Bone marrow (tissue), 2 donors: ENCODE results near the gene RBM17.
"Not testable (repeated sequence)": the region's sequence is repeated elsewhere in the genome, so short reads cannot be mapped to it uniquely, and the experiment has no call there.

Source experiments
- DNase-seq, 2 donors: peaks; one replicate each; lab custom pipeline; 2025; lab: John Stamatoyannopoulos, UW

RBM17 gene

DNA sequence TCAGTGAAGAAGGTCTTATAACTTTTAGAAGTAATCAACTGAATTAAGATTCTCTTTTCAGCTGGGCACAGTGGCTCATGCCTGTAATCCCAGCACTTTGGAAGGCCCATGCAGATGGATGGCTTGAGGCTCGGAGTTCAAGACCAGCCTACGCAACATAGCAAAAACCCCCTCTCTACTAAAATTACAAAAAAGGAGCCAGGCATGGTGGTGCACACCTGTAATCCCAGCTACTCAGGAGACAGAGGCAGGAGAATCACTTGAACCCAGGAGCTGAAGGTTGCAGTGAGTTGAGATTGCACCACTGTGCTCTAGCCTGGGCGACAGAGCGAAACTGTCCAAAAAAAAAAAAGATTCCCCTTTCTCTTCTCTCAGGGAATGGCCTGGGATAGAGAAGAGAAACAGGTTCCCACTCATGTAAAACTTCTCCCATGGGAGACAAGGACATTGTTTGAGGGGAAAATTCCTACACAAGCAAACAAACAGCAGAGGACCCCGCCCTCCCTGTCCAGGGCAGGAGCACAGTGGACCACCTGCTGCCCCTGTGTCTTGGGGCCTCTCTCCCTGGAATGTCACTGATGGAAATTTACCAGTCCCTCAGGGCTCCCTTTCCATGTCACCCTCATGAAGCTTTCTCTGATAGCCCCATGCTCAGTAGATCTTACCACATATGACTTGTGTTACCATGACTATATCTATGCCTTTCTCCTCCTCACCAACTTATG is 32.3 kb upstream of the RBM17 start:
- DNase-seq: no peak

DNA sequence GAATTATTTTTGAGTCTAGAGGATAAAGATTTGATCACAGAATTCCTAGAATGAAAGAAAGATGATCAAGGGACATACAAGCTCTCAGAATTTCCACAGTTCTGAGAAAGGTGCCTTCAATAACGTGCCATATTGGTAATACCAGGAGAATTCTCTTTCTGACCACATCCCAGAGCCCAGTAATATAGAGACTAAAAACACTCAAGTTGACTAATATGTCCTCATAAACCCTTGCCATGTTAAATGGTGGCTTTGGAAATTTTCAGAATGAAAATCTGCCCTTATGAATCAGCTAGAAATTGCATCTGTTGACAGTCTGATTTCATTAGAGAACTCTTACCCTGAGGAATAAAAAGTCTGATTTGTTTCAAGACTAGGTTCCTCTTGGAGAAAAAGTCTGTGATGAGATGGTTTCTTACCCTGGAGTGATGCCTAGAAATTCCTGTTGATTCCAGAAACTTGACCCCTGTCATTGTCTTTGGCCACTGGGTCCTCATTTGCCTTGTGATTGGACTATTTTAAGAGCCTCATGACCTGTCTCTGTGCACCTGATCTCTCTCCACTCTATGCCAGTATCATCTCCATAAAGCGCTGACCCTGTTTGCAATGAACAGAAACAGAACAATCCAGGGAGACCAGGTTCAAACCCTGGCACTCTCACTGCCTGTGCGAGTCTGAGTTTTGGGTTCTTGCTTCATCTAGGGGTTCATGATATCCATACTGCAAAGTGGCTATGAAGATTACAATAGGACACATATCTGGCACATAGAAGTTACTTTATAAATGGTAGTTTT is 30.0 kb upstream of the RBM17 start:
- DNase-seq: no peak

DNA sequence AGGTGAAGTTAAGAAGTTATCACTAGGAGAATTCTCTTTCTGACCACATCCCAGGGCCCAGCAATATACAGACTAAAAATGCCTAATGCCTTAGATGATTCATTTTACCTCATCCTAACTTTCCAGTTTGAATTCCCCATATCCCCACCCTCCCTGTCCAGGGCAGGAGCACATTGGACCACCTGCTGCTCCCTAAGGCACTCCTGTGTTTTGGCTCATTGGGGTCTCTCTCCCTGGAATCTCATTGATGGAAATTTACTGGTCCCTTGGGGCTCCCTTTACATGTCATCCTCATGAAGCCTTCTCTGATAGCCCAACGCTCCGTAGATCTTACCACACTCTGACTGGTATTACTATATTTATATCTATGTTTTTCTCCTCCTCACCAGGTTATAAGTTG is 29.3 kb upstream of the RBM17 start:
- DNase-seq: no peak

- no peak for DNase-seq
These were observed 27.8 kb upstream of the RBM17 start for GRCh38 chr10:6061056-6061455.

- DNase-seq: peak in 1 of 2 donors; percentile 63
These were observed 26.6 kb upstream of the RBM17 start, which contains the start of gene IL2RA for GRCh38 chr10:6062101-6062771. Gene IL2RA (minus strand): TSS chr10:6062367. CDS start chr10:6062151, 216 bp downstream.

DNA sequence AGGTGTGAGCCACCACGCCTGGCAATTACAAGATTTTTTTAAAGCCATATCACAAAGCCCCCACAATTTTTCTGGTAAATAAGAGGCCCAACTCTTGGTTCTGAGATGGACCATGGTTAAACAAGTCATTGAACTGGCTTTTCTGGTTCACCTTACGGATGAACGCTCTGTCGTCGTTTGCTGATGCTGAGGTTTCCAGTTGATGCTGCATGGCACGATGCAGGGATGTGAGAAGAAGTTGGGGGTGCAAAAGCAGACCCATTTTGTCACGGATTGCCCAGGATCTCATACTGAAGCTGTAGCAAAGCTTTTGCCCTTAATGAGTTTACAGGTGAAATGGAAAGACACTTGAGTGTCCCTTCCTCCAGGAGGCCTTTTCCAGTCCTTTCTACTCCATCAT is 24.7 kb upstream of the RBM17 start:
- no peak for DNase-seq

DNA sequence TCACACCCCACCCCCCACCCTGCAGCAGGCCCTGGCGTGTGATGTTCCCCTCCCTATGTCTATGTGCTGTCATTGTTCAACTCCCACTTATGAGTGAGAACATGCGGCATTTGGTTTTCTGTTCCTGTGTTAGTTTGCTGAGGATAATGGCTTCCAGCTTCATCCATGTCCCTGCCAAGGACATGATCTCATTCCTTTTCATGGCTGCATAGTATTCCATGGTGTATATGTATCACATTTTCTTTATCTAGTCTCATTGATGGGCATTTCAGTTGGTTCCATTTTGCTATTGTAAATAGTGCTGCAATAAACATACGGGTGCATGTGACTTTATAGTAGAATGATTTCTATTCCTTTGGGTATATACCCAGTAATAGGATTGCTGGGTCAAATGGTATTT is 24.1 kb upstream of the RBM17 start:
- not testable (repeated sequence) for DNase-seq

GRCh38 chr10:6065406-6065805 is 23.4 kb upstream of the RBM17 start:
- DNase-seq: no peak

DNA sequence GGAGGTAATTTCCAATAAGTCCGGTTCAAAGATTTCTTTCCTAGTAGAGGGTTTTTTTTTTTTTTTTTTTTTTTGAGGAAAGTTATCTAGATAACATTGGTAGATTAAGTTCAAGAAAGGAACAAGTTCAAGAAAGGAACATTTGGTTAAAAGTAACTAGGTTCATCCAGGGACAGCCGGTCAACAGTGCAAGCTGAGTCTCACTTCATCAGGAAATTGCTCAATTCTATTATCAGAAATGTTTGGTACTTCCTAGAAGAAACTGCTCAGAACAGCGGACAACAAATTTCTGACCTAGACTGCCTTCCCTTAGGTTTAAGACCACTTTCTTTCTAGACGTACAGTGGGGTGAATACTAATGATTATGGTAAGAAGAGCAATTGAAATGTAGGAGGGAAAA is 23.0 kb upstream of the RBM17 start:
- no peak for DNase-seq

DNA sequence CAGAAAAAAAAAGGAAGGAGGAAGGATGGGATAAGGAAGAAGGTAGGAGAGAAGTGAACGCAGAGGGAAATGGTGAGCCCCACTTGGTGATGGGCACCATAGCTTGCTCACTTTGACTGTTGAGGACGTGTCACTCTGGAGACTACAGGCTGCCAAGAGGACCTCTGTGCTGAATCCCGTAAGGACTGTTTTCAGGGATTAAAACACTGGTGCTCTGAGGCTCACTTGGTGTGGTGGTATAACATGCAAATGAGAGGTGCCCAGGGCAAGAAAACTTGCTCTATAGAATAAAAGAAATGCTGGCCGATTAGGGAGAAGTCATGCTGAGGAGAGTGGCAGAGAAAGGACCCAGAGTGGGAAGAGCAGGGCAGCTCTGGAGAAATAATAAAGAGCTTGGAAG is 21.4 kb upstream of the RBM17 start:
- no peak for DNase-seq

GRCh38 chr10:6068006-6068405 is 20.8 kb upstream of the RBM17 start:
- DNase-seq: no peak

DNA sequence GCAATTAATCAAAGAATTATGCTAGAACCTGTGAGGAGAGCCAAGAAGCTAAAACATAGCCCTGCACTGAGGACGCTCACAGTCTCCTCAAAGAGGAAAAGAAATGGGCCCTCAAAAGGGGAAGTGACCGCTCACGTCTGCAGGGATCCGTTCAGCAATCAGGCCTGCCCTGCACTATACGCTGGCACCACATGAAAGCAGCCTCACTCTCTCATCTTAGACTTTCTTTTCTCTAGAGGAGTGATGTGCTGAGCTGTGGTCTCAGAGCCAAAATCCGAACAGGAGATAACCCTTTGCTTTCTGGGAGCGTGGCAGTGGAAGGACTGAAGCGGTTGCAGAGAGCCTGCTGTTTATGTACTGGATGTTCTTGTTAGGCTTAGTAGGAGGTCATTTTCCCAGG is 20.4 kb upstream of the RBM17 start:
- peak in 1 of 2 donors; percentile 90 for DNase-seq

DNA sequence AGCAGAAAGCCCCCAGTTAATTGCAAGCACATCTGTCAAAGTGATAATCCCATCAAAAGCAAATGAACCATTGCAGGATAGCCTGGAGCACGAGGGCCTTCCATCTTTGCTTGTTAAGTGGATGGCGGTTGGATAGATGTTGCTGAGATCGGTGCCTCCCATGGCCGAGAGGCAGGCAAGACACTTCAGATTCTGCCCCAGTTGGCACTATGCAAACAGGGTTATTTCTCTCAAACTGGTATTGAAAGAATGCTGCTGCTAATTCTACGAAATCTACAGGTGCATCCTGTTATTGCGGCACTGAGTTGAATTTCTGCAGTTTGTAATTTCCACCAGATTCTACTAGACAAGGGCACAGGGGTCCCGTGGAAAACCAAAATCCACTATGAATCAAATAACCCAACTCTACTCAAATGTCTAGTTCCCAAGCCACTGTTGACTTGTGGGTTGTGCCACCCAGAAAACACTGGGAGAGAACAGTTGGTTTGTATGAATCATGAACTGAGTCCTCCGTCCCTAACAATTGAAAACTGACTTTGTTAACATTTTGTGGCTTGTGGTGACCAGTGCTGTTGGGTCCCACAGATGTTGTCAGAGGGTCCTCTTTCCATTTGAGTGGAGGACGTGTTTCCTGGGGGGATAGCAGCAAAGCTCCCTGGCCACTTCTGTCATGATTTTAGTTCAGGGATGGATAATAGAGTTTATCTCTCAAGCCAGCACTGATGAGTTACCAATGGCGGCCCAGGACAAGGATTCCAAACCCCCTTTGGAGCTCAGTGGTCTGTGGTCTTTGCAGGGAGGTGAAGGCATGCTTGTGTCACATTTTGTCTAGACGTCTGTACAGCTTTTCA is 19.5 kb upstream of the RBM17 start:
- DNase-seq: peak in 1 of 2 donors; percentile 68

DNA sequence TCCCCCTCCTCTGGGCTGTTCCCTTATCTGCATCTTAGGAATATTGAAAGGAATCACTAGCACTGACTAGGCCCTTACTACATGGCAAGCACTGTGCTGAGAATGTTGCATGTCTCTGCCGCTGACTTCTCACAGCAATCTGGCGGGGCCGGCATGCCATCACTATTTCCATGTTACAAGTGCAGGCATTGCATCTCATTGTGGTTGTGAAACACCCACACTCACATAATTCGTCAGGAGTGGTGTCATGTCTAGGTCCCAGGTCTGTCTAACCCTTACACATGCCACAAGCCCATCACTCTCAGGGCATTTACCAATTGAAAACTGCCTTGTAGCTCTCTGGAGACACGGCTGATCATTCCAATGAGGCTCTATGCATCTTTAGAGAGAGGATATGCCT is 18.2 kb upstream of the RBM17 start:
- DNase-seq: no peak

DNA sequence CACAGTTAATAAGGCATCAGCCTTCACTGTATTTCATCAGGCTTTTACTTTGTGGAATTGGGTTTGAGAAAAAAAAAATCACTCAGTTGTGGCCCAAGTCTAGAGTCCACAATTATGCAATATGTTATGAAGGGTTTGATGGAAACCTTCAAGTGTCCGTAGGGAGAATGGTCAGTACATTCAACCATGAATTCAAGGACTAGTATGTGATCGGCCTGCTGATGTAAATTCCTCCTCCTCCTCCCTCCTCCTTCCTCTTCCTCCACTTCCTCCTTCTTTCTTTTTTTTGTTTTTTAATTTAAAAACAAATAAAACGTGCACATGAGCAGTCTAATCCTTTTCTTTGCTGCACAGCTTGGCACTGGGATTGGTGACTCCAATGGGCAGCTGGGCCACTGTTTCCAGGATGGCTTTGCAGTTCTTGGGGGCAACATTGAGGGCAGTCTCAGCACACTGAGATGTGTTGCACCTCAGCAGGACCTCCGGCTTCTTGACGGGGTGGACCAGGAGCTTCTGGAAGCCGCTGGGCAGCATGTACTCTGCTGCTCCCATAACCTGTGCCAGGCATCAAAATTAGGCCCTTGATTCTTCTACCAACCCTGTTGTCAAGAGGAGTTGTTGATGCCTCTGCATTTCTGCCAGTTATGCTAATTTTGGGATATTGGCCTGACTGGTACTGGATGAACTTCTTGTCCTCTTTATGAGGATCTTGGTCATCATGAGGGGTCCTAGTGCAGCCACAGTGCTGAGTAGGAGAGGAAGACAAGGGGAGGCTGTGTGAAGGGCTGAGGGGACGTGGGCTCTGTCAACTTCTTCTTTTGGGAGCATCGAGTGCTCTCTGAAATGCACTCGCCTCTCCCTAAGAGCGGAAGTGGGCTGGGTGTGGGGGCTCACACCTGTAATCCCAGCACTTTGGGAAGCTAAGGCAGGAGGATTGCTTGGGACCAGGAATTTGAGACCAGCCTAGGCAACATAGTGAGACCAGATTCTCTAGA is 17.4 kb upstream of the RBM17 start:
- no peak for DNase-seq

GRCh38 chr10:6072215-6072934 is 16.5 kb upstream of the RBM17 start:
- no peak for DNase-seq

DNA sequence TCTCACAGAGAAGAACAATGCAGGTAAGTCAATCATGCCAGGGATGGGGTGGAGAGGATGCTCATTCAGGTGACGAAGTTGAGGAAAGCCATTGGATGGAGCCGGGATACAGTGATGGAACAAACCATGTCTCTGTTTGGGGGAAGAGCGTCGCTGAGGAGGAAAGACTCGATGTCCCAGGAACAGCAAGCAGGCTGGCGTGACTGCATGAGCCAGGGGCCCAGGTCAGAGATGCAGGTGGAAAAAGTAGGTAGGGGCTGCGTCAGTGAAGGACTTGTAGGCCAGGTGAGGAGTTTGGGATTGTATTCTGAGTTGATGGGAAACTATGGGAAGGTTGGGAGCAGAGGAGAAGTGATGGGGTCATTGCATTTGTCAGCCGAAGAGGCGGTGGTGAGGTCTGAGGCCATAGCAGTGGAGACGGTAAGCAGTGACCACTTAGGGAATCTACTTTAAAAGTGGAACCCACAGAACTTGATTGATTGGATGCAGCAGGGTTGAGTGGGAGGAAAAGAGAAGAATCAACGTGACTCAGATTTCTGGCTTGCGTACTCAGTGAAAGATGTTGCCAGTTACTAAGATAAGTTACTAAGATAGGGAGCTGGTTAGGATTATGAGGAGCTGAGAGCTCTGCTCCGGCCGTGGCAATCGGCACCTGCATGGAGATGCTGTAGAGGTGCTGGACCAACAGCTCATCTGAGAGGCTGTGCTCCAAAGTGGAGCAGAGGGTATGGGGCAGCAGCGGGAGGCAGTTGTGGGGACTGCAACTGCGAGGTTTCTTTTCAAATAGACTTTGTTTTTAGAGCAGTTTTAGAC is 14.1 kb upstream of the RBM17 start:
- DNase-seq: no peak

DNA sequence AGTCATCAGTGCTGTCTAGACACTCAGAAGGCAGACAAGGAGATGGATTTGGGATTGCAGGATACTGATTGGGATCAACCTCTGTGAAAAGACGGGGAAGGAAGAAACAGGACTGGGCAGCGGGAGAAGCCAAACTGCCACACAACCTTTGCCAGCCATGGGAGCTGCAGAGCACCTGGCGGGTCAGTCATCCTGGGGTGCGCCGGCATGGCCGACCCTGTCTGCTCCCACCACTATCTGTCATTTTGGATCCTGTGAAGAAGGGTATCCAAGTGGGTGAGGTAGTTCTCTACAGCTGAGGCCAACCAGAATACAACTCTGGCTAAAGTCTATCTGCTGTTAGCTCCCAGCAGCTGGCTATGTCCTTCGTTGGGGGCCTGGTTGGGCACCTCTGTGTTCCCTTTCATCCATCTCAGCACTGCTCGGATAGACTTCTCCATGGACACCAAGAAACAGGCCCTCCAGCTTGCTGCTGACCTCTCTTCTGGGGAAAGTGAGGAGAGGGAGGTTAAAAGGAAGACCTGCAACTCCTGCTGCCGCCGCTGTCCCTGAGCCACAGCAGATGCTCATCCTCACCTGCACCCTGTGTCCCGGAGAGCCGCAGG is 11.7 kb upstream of the RBM17 start:
- DNase-seq: no peak

GRCh38 chr10:6079044-6079443 is 9.8 kb upstream of the RBM17 start:
- no peak for DNase-seq
